HL-60 (cell line): Measurements from ENCODE around the gene CPZ.

Experiments used
- DNase-seq, 2 experiments: peaks; one replicate each; pipeline ENCODE4 v3.0.0-alpha.2; 2010 to 2020; ENCODE audit warnings: low read depth in 1 of 2, low spot score in 1 of 2
- H3K27ac ChIP-seq: fragments of 250-450 bp; sonication (Bioruptor Pico); replicated peaks from 2 replicates; pipeline ENCODE4 v1.5.1; 2020; ENCODE audit warnings: mild to moderate bottlenecking, moderate library complexity
- H3K27me3 ChIP-seq: fragments of 250-450 bp; sonication (Bioruptor Pico); 2 replicates; pipeline ENCODE4 v1.5.1; 2021; ENCODE audit warnings: mild to moderate bottlenecking, moderate library complexity; ENCODE audit not compliant: insufficient read depth, poor library complexity, severe bottlenecking
- H3K4me3 ChIP-seq: replicated peaks from 2 replicates; pipeline ENCODE4 v1.5.1; 2011; ENCODE audit warnings: mild to moderate bottlenecking, control low read depth, low read length; ENCODE audit not compliant: insufficient read depth
- GABPA ChIP-seq: IDR thresholded peaks from 2 replicates; pipeline ENCODE4 v1.6.1; 2012; ENCODE audit warnings: low read depth
- POLR2AphosphoS5 ChIP-seq: IDR thresholded peaks from 2 replicates; pipeline ENCODE4 v1.6.1; 2012; ENCODE audit warnings: low read depth
- SPI1 ChIP-seq: IDR thresholded peaks from 2 replicates; pipeline ENCODE4 v1.6.1; 2012; ENCODE audit warnings: low read depth, mild to moderate bottlenecking, borderline replicate concordance
- TF ChIP-seq, protein P1 (sequence below): IDR thresholded peaks from one replicate; pipeline ENCODE4 v1.5.1; 2011; ENCODE audit warnings: low read length, control low read depth, inconsistent platforms; ENCODE audit not compliant: insufficient read depth
- TF ChIP-seq, protein P2 (sequence below): IDR thresholded peaks from 2 replicates; pipeline ENCODE4 v1.6.1; 2012; ENCODE audit warnings: low read depth; ENCODE audit not compliant: insufficient replicate concordance

Gene CPZ

DNA sequence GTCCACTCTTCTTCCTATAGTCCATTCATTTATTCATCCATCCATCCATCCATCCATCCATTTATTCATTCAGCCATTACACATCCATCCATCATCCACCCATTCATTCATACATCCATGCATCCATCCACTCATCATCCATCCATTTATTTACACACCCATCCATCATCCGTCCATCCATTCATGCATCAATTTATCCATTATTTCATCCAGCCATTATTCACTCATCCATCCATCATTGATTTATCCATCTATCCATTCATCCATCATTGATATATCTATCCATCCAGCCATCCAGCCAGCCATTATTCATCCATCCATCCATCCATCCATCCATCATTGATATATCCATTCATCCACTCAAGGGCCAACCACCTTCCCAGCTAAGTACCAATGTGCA, 12.7 kb downstream of the CPZ start:
- H3K4me3 ChIP-seq, result no peak overlapping the region
- no peak for TF ChIP-seq SPI1
- no peak for TF ChIP-seq GABPA
- TF ChIP-seq, protein P1, sequence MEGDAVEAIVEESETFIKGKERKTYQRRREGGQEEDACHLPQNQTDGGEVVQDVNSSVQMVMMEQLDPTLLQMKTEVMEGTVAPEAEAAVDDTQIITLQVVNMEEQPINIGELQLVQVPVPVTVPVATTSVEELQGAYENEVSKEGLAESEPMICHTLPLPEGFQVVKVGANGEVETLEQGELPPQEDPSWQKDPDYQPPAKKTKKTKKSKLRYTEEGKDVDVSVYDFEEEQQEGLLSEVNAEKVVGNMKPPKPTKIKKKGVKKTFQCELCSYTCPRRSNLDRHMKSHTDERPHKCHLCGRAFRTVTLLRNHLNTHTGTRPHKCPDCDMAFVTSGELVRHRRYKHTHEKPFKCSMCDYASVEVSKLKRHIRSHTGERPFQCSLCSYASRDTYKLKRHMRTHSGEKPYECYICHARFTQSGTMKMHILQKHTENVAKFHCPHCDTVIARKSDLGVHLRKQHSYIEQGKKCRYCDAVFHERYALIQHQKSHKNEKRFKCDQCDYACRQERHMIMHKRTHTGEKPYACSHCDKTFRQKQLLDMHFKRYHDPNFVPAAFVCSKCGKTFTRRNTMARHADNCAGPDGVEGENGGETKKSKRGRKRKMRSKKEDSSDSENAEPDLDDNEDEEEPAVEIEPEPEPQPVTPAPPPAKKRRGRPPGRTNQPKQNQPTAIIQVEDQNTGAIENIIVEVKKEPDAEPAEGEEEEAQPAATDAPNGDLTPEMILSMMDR, result no peak
- no peak for TF ChIP-seq POLR2AphosphoS5
- TF ChIP-seq, protein P2, sequence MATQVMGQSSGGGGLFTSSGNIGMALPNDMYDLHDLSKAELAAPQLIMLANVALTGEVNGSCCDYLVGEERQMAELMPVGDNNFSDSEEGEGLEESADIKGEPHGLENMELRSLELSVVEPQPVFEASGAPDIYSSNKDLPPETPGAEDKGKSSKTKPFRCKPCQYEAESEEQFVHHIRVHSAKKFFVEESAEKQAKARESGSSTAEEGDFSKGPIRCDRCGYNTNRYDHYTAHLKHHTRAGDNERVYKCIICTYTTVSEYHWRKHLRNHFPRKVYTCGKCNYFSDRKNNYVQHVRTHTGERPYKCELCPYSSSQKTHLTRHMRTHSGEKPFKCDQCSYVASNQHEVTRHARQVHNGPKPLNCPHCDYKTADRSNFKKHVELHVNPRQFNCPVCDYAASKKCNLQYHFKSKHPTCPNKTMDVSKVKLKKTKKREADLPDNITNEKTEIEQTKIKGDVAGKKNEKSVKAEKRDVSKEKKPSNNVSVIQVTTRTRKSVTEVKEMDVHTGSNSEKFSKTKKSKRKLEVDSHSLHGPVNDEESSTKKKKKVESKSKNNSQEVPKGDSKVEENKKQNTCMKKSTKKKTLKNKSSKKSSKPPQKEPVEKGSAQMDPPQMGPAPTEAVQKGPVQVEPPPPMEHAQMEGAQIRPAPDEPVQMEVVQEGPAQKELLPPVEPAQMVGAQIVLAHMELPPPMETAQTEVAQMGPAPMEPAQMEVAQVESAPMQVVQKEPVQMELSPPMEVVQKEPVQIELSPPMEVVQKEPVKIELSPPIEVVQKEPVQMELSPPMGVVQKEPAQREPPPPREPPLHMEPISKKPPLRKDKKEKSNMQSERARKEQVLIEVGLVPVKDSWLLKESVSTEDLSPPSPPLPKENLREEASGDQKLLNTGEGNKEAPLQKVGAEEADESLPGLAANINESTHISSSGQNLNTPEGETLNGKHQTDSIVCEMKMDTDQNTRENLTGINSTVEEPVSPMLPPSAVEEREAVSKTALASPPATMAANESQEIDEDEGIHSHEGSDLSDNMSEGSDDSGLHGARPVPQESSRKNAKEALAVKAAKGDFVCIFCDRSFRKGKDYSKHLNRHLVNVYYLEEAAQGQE, result no peak
- DNase-seq, result no peak
- H3K27ac ChIP-seq, result no peak overlapping the region
- H3K27me3 ChIP-seq, result no peaks in the 10 kb centered on the region

DNA sequence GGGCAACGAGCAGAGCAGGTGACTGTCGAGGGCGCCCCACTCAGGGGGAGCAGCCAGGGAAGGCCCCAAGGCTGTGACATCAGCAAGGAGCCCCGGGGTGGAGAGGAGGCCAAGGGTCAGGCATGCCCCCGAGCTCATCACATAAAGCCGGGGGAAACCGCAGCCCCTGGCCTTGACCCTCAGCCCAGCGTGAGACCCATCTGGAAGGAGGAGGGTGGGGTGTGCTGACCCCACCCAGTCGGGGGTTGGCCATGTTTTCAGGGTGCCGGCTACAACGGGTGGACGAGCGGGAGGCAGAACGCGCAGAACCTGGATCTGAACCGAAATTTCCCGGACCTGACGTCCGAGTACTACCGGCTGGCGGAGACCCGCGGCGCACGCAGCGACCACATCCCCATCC, 13.9 kb downstream of the CPZ start:
- TF ChIP-seq, protein P1, result no peak
- H3K4me3 ChIP-seq, result no peak overlapping the region

DNA sequence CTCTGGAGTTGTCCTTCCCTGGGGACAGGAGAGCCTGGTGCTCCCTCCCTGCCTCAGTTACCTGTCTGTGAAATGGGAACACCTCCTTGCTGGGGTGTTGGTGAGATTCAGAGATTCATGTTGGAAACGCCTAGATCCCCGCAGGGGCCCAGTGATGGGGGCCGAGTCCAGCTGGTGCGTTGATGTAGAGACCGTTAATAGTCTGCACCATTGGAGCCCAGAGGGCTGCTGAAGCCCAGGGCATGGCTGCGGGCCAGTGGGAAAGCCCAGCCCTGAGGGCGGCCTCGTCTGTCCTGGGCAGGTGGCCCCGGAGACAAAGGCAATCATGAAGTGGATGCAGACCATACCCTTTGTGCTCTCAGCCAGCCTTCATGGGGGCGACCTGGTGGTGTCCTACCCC, 14.4 kb downstream of the CPZ start:
- H3K27me3 ChIP-seq, result no peaks in the 10 kb centered on the region
- no peak for DNase-seq
- H3K27ac ChIP-seq, result no peak overlapping the region
- TF ChIP-seq, protein P2, result no peak
- TF ChIP-seq GABPA (no peak), POLR2AphosphoS5 (no peak), SPI1 (no peak)
- TF ChIP-seq, protein P1, result no peak
- H3K4me3 ChIP-seq, result no peak overlapping the region

More for the DNA sequence above, 13.9 kb downstream of the CPZ start:
- no peak overlapping the region for H3K27ac ChIP-seq
- no peak for DNase-seq
- no peaks in the 10 kb centered on the region for H3K27me3 ChIP-seq

DNA sequence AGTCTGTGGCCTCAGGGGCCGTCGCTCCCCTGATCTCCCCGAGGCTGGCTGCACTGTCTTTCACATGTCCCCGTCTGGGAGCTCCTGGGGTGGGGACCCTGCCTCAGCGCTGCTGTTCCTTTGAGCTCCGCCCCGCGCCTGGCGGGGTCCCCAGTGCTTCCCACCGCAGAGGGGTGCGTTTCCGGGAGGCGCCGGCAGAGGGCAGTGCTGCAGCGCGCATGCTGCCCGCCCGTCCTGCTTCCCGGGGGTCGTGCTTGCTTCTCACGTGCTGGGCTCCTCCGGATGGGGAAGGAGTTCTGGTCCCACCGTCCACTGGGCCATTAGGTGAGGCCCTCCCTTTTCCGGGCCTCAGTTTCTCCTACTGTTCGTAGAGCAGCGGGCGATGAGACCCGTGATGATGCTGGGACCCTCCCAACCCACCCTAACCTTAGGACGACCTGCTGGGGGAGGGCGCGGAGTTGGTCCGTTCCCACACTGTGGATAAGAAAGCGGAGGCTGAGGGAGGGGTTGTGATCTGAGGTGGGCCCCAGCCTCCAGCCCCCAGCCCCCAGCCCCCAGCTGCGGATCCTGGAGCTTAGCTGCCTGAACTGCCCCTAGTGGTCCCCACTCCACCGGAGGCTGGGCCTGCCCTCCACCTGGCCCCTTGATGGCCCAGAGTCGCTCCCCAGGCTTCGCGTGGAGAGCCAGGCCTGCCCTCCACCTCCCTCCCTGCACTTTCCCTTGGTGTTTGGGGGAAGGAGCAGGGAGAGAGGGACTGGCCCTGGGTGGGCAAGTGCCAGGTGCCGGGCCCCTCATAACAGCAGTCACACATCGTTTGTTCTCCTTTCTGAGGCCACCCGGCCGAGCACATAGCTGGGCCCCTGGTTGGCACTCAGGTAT, 15.3 kb downstream of the CPZ start:
- H3K27ac ChIP-seq, result no peak overlapping the region
- DNase-seq, result no peak
- no peak for TF ChIP-seq SPI1
- TF ChIP-seq, protein P1, result peak; percentile 73

More for the DNA sequence above, 15.3 kb downstream of the CPZ start:
- no peaks in the 10 kb centered on the region for H3K27me3 ChIP-seq
- H3K4me3 ChIP-seq, result no peak overlapping the region
